ENCODE results near the gene IRF9. TPM values are rescaled to one million over a fixed set of nuclear protein-coding genes. Genes with fewer than 3 reads are reported as not detected.
A peak's percentile ranks its signal among the peaks of the same experiment; 100 is the strongest.

Gene IRF9
- total and polyA plus RNA-seq, 2 of the 13 experiments (the other 11 are each of a cell fraction or from before 2014, with no cell fraction given) = 14.9 to 49.7 TPM

DNA sequence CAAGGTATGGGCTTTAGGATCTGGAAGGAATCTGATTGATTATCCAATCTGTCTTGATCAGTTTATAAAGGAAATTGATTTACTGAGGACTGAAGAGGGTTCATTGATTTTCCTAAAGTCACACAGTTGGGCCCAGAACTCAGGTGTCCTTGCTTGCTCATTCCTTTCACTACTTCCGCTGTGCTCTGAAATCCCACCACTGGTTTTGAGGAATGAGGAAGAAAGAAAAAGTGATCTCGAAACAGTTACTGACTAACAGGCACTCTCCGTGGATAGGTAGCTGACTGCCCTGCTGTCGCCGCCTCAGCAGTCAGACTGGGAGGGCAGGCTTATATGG lies 30.7 kb upstream of the IRF9 start, which contains the start of gene FITM1:
TSS of gene FITM1 (plus strand) at position 280 of the 337 bp plus-strand sequence. CDS start 905 bp downstream, outside the sequence.
- no peaks in the 10 kb centered on the region for H3K9me3 ChIP-seq (ENCODE audit: low read length)
- peak within 1 kb of the TSS; percentile 12 for H3K4me2 ChIP-seq (ENCODE audit: low read depth, low read length)
- ChIA-PET POLR2A (interaction anchor here (0.7 to 22.7 kb wide), 7 partner anchors 10 to 58 kb away, joined by 3 to 977 read pairs (median 5); partner anchors contain the start of genes DCAF11, EMC9, IPO4 and IRF9), CTCF (ENCODE audit: low intra/inter-chr PET ratio, low total read pairs) (no interaction called here)
- peak within 1 kb of the TSS in 1 of 3 experiments; percentile 2; a peak in 1 of 6 replicates for H3K4me3 ChIP-seq (replicated peaks in 1 of 3; ENCODE audit: insufficient read depth in 1 of 3, low read depth in 2 of 3, low read length in 3 of 3)
- peak within 1 kb of the TSS; percentile 48 for H3K27ac ChIP-seq (ENCODE audit: extremely low read length, insufficient read depth, low read length)
- ATAC-seq (peak; percentile 2), DNase-seq (ENCODE audit: low spot score) (no peak), FAIRE-seq (no peak)
- no peaks in the 10 kb centered on the region for H3K36me3 ChIP-seq (replicated peaks in 1 of 2; ENCODE audit: control insufficient read depth in 1 of 2, insufficient read depth in 2 of 2, low read length in 2 of 2)
- H3K79me2 ChIP-seq (ENCODE audit: insufficient read depth, low read length) = no peaks in the 10 kb centered on the region
- H2AFZ ChIP-seq (ENCODE audit: low read length) = no peak within 1 kb of the TSS
- H4K20me1 ChIP-seq (ENCODE audit: insufficient read depth, low read length) = no peaks in the 10 kb centered on the region
- H3K27me3 ChIP-seq (ENCODE audit: control insufficient read depth in 1 of 2, insufficient read depth in 2 of 2, low read length in 2 of 2) = no peaks in the 10 kb centered on the region
- 97% methylated on average over 5 of the region's 5 CpGs for WGBS (ENCODE audit: low lambda C conversion rate)
- H3K9ac ChIP-seq (ENCODE audit: insufficient read depth, low read depth, low read length) = peak within 1 kb of the TSS; percentile 11
- H3K4me1 ChIP-seq (ENCODE audit: insufficient read depth, low read length) = peaks cover 49% of the 10 kb centered on the region
- intact Hi-C loops (cut with micrococcal nuclease; ENCODE audit: unreplicated experiment) = no loop called here
- in situ Hi-C loops (cut with HindIII; ENCODE audit: extremely low pct_ligation_motif_present, low pct_unique_long_range_greater_than_20kb) = loop anchor here (25.0 kb wide), 1 partner anchor 818 kb away; the partner anchor contains the start of genes BCL2L2, PABPN1 and PPP1R3E
- BruUV-seq (replicated peaks) = no TSS peak
- no peak for TF ChIP-seq ZNF430 (CRISPR knock-in tag; IDR thresholded peaks at IDR 0.05)
- TF ChIP-seq ZNF589 (CRISPR knock-in tag; conservative IDR thresholded peaks at IDR 0.05) = no peak
- no peak; the same call in 1 of the 2 replicates for TF ChIP-seq ZNF547 (CRISPR knock-in tag; IDR thresholded peaks at IDR 0.05)
- TF ChIP-seq ZNF44 (CRISPR knock-in tag; IDR thresholded peaks at IDR 0.05) = 0 out of 2 replicates have a peak, but pooled peaks have one; percentile 17
- no peak for TF ChIP-seq AGO2 (optimal IDR thresholded peaks at IDR 0.05; ENCODE audit: low read depth, low read length)
- peak; percentile 59; the same call in 1 of the 2 replicates for TF ChIP-seq NFIB (CRISPR knock-in tag; IDR thresholded peaks at IDR 0.05; ENCODE audit: borderline replicate concordance)
- TF ChIP-seq RFX3 (CRISPR knock-in tag; IDR thresholded peaks at IDR 0.05) = no peak
- TF ChIP-seq NFIC (IDR thresholded peaks at IDR 0.05; ENCODE audit: low read length) = no peak
- no peak for TF ChIP-seq ZFP41 (CRISPR knock-in tag; IDR thresholded peaks at IDR 0.05; ENCODE audit: borderline replicate concordance)
- no peak for TF ChIP-seq HMGXB4 (CRISPR knock-in tag; IDR thresholded peaks at IDR 0.05; ENCODE audit: borderline replicate concordance in 1 of 2, low read depth in 1 of 2)
- TF ChIP-seq ZNF274 (CRISPR knock-in tag; IDR thresholded peaks at IDR 0.05) = no peak
- TF ChIP-seq, protein P1, sequence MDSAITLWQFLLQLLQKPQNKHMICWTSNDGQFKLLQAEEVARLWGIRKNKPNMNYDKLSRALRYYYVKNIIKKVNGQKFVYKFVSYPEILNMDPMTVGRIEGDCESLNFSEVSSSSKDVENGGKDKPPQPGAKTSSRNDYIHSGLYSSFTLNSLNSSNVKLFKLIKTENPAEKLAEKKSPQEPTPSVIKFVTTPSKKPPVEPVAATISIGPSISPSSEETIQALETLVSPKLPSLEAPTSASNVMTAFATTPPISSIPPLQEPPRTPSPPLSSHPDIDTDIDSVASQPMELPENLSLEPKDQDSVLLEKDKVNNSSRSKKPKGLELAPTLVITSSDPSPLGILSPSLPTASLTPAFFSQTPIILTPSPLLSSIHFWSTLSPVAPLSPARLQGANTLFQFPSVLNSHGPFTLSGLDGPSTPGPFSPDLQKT (CRISPR knock-in tag; IDR thresholded peaks at IDR 0.05; ENCODE audit: borderline replicate concordance) = no peak
- TF ChIP-seq MZF1 (CRISPR knock-in tag; IDR thresholded peaks at IDR 0.05; ENCODE audit: borderline replicate concordance) = 0 out of 2 replicates have a peak, but pooled peaks have one; percentile 91
- no peak for TF ChIP-seq ZBTB43 (CRISPR knock-in tag; conservative IDR thresholded peaks at IDR 0.05)
- no peak for TF ChIP-seq PRPF4 (IDR thresholded peaks at IDR 0.05; ENCODE audit: low read depth, low read length, poor library complexity, severe bottlenecking)
- TF ChIP-seq, protein P2, sequence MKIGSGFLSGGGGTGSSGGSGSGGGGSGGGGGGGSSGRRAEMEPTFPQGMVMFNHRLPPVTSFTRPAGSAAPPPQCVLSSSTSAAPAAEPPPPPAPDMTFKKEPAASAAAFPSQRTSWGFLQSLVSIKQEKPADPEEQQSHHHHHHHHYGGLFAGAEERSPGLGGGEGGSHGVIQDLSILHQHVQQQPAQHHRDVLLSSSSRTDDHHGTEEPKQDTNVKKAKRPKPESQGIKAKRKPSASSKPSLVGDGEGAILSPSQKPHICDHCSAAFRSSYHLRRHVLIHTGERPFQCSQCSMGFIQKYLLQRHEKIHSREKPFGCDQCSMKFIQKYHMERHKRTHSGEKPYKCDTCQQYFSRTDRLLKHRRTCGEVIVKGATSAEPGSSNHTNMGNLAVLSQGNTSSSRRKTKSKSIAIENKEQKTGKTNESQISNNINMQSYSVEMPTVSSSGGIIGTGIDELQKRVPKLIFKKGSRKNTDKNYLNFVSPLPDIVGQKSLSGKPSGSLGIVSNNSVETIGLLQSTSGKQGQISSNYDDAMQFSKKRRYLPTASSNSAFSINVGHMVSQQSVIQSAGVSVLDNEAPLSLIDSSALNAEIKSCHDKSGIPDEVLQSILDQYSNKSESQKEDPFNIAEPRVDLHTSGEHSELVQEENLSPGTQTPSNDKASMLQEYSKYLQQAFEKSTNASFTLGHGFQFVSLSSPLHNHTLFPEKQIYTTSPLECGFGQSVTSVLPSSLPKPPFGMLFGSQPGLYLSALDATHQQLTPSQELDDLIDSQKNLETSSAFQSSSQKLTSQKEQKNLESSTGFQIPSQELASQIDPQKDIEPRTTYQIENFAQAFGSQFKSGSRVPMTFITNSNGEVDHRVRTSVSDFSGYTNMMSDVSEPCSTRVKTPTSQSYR (CRISPR knock-in tag; IDR thresholded peaks at IDR 0.05; ENCODE audit: borderline replicate concordance) = no peak

Measured in HepG2 (cell line).